Measurements from ENCODE around the gene CROCC. TPM values are rescaled to one million over a fixed set of nuclear protein-coding genes. Genes with fewer than 3 reads are reported as not detected.

The CROCC gene
- total and polyA plus RNA-seq, 4 donors = 2.9 to 8.3 (median 5.1) TPM

GRCh38 chr1:16967962-16968361 lies 46.2 kb downstream of the CROCC start:
- no peak overlapping the region for H3K9ac ChIP-seq (ENCODE audit: low read depth in 1 of 2, low read length in 2 of 2)
- peaks cover 0 to 3% (median 2%) of the 10 kb centered on the region in 4 donors for H3K36me3 ChIP-seq (ENCODE audit: control insufficient read depth in 4 of 4, insufficient read depth in 3 of 4, low read depth in 1 of 4, low read length in 3 of 4)

More at GRCh38 chr1:16967962-16968361, 46.2 kb downstream of the CROCC start:
- no peaks in the 10 kb centered on the region for H3K4me1 ChIP-seq (ENCODE audit: control insufficient read depth in 4 of 4, insufficient read depth in 4 of 4, low read length in 3 of 4)
- TF ChIP-seq YY1 (IDR thresholded peaks at IDR 0.05) = no peak
- TF ChIP-seq EGR1 (IDR thresholded peaks at IDR 0.05; ENCODE audit: low read depth in 2 of 2) = no peak
- TF ChIP-seq HNF4A (conservative IDR thresholded peaks at IDR 0.05) = no peak
- TF ChIP-seq HNF4G (IDR thresholded peaks at IDR 0.05) = no peak
- TF ChIP-seq NR2F2 (IDR thresholded peaks at IDR 0.05) = no peak
- no peak for TF ChIP-seq FOXA2 (IDR thresholded peaks at IDR 0.05)
- no peak for TF ChIP-seq ATF3 (IDR thresholded peaks at IDR 0.05)
- no peak for TF ChIP-seq REST (IDR thresholded peaks at IDR 0.05)
- TF ChIP-seq RXRA (IDR thresholded peaks at IDR 0.05) = no peak
- no peak for TF ChIP-seq SP1 (IDR thresholded peaks at IDR 0.05)
- TF ChIP-seq CTCF (IDR thresholded peaks at IDR 0.05; ENCODE audit: low read depth, low read length, missing input control) = no peak
- no peak for TF ChIP-seq FOXA1 (IDR thresholded peaks at IDR 0.05)
- no peak for TF ChIP-seq RAD21 (IDR thresholded peaks at IDR 0.05)
- no peak for TF ChIP-seq MAX (IDR thresholded peaks at IDR 0.05)
- TF ChIP-seq ZBTB33 (IDR thresholded peaks at IDR 0.05) = no peak
- no peak for TF ChIP-seq JUND (IDR thresholded peaks at IDR 0.05)
- H3K27ac ChIP-seq (ENCODE audit: low read depth in 1 of 2, low read length in 2 of 2) = no peak overlapping the region
- no peak for DNase-seq (ENCODE audit: low spot score)
- H3K9me3 ChIP-seq (ENCODE audit: control insufficient read depth in 4 of 4, low read length in 3 of 4) = no peaks in the 10 kb centered on the region
- H3K27me3 ChIP-seq (ENCODE audit: control insufficient read depth in 4 of 4, insufficient read depth in 4 of 4, low read length in 3 of 4) = no peaks in the 10 kb centered on the region
- WGBS = 98% methylated on average over 21 of the region's 21 CpGs
- H3K4me3 ChIP-seq (ENCODE audit: low read depth in 1 of 3, low read length in 3 of 3) = no peak overlapping the region
